Measurements from ENCODE around the gene PPP1R9B. TPM values are rescaled to one million over a fixed set of nuclear protein-coding genes. Genes with fewer than 3 reads are reported as not detected.
A peak's percentile ranks its signal among the peaks of the same experiment; 100 is the strongest.

PPP1R9B gene
- polyA plus RNA-seq, 1 donor (not counting 4 experiments of a cell fraction or from before 2014, with no cell fraction given), result 16.1 TPM

DNA sequence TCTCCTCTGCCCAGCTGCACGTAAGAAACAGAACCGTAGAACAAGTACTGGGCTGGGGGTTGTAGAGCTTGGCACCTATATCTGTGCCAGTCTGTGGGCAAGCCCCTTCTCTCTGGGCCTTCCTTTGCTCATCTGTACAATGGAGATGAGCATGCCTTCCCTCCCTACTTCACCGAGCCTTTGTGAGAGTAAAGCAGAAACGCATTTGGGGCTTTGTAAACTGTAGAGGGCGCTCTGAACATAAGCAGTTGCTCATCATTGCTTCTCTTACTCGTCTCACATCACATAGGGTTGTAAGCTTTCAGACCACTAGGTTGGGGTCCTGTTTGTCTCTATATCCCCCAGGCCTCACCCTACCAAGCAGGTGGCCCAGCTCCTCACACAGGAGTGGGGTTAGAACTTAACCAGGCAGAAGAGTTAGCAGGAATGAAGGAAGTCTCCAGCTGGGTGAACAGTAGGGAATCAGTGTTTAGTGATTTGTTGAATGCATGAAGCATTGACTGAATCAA is 35.6 kb downstream of the PPP1R9B start:
- Histone ChIP-seq H4K20me1 (ENCODE audit: control insufficient read depth, extremely low read depth, insufficient read depth, low read length) (no peaks in the 10 kb centered on the region), H3K9ac (ENCODE audit: control insufficient read depth, extremely low read depth, insufficient read depth, low read length) (no peak overlapping the region), H3K9me1 (ENCODE audit: control insufficient read depth, extremely low read depth, insufficient read depth, low read length) (no peaks in the 10 kb centered on the region), H2AFZ (ENCODE audit: control insufficient read depth, low read length) (no peak overlapping the region), H3K4me3 (ENCODE audit: control insufficient read depth in 2 of 3, extremely low read depth in 1 of 3, insufficient read depth in 2 of 3, low read depth in 1 of 3, low read length in 3 of 3) (no peak overlapping the region), H3K36me3 (ENCODE audit: control insufficient read depth in 2 of 2, extremely low read depth in 1 of 2, insufficient read depth in 2 of 2, low read length in 2 of 2) (no peaks in the 10 kb centered on the region), H3K27ac (ENCODE audit: control insufficient read depth, insufficient read depth, low read length) (no peak overlapping the region), H3K4me1 (ENCODE audit: control insufficient read depth, extremely low read depth, insufficient read depth, low read length) (peaks cover 15% of the 10 kb centered on the region), H3K9me3 (ENCODE audit: control insufficient read depth, low read depth, low read length) (no peaks in the 10 kb centered on the region), H3K79me2 (ENCODE audit: control insufficient read depth, insufficient read depth, low read length) (no peaks in the 10 kb centered on the region), H3K27me3 (ENCODE audit: control insufficient read depth, extremely low read depth, insufficient read depth, low read length) (peaks cover 21% of the 10 kb centered on the region), H3K4me2 (ENCODE audit: control insufficient read depth, extremely low read depth, insufficient read depth, low read depth, low read length) (no peak overlapping the region)
- TF ChIP-seq EZH2 (IDR thresholded peaks at IDR 0.05; ENCODE audit: low read length), result no peak
- TF ChIP-seq, protein P1, sequence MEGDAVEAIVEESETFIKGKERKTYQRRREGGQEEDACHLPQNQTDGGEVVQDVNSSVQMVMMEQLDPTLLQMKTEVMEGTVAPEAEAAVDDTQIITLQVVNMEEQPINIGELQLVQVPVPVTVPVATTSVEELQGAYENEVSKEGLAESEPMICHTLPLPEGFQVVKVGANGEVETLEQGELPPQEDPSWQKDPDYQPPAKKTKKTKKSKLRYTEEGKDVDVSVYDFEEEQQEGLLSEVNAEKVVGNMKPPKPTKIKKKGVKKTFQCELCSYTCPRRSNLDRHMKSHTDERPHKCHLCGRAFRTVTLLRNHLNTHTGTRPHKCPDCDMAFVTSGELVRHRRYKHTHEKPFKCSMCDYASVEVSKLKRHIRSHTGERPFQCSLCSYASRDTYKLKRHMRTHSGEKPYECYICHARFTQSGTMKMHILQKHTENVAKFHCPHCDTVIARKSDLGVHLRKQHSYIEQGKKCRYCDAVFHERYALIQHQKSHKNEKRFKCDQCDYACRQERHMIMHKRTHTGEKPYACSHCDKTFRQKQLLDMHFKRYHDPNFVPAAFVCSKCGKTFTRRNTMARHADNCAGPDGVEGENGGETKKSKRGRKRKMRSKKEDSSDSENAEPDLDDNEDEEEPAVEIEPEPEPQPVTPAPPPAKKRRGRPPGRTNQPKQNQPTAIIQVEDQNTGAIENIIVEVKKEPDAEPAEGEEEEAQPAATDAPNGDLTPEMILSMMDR (optimal IDR thresholded peaks at IDR 0.05 in 1 of 3, IDR thresholded peaks at IDR 0.05 in 1 of 3, conservative IDR thresholded peaks at IDR 0.05 in 1 of 3; ENCODE audit: extremely low read depth in 1 of 3, insufficient read depth in 2 of 3, low read length in 3 of 3), result peak; percentile 78 to 83 (median 81)
- dilution Hi-C loops (cut with MboI; ENCODE audit: extremely low pct_ligation_motif_present, low sequenced_read_pairs), result no loop called here
- FAIRE-seq (peak; percentile 82), DNase-seq (ENCODE audit: low read depth, low spot score) (no peak)

DNA sequence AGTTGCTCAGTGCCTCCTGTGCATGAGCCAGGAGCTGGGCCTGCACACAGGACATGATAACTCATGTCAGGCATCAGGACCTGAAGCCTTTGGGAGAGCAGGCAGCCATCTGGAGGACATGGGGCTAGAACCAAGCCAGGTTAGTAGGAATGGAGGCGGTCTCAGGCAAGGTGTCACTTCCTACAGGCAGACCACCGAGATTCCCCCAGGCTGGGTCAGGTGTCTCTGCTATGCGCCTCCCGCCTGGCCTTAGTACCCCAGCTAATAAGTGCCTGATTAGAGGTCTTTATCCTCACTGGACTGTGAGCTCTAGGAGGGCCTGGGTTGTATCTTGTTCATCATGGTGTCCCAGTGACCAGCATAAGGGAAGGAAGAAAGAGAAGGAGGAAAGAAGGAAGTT is 36.1 kb downstream of the PPP1R9B start:
- FAIRE-seq, result no peak
- dilution Hi-C loops (cut with MboI; ENCODE audit: extremely low pct_ligation_motif_present, low sequenced_read_pairs), result no loop called here

More for the DNA sequence above, 36.1 kb downstream of the PPP1R9B start:
- Histone ChIP-seq H3K9me3 (ENCODE audit: control insufficient read depth, low read depth, low read length) (no peaks in the 10 kb centered on the region), H3K79me2 (ENCODE audit: control insufficient read depth, insufficient read depth, low read length) (no peaks in the 10 kb centered on the region), H3K4me1 (ENCODE audit: control insufficient read depth, extremely low read depth, insufficient read depth, low read length) (peaks cover 15% of the 10 kb centered on the region), H3K4me3 (ENCODE audit: control insufficient read depth in 2 of 3, extremely low read depth in 1 of 3, insufficient read depth in 2 of 3, low read depth in 1 of 3, low read length in 3 of 3) (no peak overlapping the region), H3K27ac (ENCODE audit: control insufficient read depth, insufficient read depth, low read length) (no peak overlapping the region), H3K36me3 (ENCODE audit: control insufficient read depth in 2 of 2, extremely low read depth in 1 of 2, insufficient read depth in 2 of 2, low read length in 2 of 2) (no peaks in the 10 kb centered on the region), H2AFZ (ENCODE audit: control insufficient read depth, low read length) (no peak overlapping the region), H3K27me3 (ENCODE audit: control insufficient read depth, extremely low read depth, insufficient read depth, low read length) (peaks cover 17% of the 10 kb centered on the region), H3K9ac (ENCODE audit: control insufficient read depth, extremely low read depth, insufficient read depth, low read length) (no peak overlapping the region), H3K9me1 (ENCODE audit: control insufficient read depth, extremely low read depth, insufficient read depth, low read length) (no peaks in the 10 kb centered on the region), H3K4me2 (ENCODE audit: control insufficient read depth, extremely low read depth, insufficient read depth, low read depth, low read length) (no peak overlapping the region), H4K20me1 (ENCODE audit: control insufficient read depth, extremely low read depth, insufficient read depth, low read length) (no peaks in the 10 kb centered on the region)
- TF ChIP-seq EZH2 (IDR thresholded peaks at IDR 0.05; ENCODE audit: low read length), result no peak
- TF ChIP-seq, protein P1 (optimal IDR thresholded peaks at IDR 0.05 in 1 of 3, IDR thresholded peaks at IDR 0.05 in 1 of 3, conservative IDR thresholded peaks at IDR 0.05 in 1 of 3; ENCODE audit: extremely low read depth in 1 of 3, insufficient read depth in 2 of 3, low read length in 3 of 3), result no peak
- DNase-seq (ENCODE audit: low read depth, low spot score), result no peak
